GM12892 (cell line): Measurements from ENCODE around the gene NOS3.

Experiments
- POLR2A ChIP-seq: IDR thresholded peaks from 2 replicates; pipeline ENCODE4 v1.6.1; 2011; ENCODE audit warnings: low read depth, low read length, control low read depth
- POLR2AphosphoS5 ChIP-seq: IDR thresholded peaks from 2 replicates; pipeline ENCODE4 v1.6.1; 2011; ENCODE audit warnings: low read depth, low read length, control low read depth
- TAF1 ChIP-seq: IDR thresholded peaks from 2 replicates; pipeline ENCODE4 v1.6.1; 2011; ENCODE audit warnings: low read depth, mild to moderate bottlenecking, control low read depth, low read length, borderline replicate concordance

- TF ChIP-seq TAF1, result no peak
- no peak for TF ChIP-seq POLR2AphosphoS5
- no peak for TF ChIP-seq POLR2A
Measured at GRCh38 chr7:150973571-150974451, 17.0 kb upstream of the NOS3 start.
